ENCODE measurements around the gene YPEL5.

DNA sequence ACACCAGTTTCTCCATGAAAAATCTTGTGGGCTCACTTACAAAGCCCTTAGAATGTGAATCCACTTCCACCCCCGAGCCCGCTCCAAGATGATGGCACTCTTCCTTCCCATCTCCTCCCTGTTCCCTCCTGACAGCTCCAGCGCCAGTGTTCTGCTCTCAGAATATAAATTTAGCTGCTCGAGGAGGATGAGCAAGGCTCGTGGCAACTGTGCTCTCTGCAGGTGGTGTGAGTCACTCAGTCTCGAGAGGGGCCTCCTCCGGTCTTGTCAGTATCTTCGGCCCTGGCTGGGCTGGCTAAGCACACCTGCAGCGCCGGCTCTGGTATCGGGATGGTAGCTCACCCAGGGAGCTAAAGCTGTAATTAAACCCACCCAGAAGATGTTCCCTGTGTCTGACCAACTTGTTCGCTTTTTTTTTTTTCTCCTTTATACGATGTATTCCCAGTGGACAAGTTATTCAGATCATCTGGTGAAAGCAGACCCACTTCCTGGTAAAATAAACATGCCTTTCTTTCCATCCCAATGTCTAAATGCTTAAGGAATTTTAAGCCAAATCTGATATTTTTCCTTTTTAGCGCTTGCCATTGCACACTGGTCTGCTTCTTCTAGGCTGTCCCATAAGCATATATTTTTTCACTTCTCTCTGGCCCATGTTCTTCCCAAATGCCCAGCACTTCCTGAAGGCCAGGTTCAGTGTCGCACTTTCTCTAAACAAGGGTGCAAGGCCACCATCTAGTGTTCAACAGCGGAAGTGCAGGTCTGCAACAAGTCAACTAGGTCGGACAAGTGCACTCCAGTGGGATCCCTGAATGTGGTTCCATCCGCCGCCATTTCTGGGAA, 31.4 kb upstream of the YPEL5 start:
- TF ChIP-seq, protein P1, sequence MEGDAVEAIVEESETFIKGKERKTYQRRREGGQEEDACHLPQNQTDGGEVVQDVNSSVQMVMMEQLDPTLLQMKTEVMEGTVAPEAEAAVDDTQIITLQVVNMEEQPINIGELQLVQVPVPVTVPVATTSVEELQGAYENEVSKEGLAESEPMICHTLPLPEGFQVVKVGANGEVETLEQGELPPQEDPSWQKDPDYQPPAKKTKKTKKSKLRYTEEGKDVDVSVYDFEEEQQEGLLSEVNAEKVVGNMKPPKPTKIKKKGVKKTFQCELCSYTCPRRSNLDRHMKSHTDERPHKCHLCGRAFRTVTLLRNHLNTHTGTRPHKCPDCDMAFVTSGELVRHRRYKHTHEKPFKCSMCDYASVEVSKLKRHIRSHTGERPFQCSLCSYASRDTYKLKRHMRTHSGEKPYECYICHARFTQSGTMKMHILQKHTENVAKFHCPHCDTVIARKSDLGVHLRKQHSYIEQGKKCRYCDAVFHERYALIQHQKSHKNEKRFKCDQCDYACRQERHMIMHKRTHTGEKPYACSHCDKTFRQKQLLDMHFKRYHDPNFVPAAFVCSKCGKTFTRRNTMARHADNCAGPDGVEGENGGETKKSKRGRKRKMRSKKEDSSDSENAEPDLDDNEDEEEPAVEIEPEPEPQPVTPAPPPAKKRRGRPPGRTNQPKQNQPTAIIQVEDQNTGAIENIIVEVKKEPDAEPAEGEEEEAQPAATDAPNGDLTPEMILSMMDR (IDR thresholded peaks at IDR 0.05) = peak; percentile 47 to 93 (median 90)
- TF ChIP-seq POLR2A (IDR thresholded peaks at IDR 0.05) = no peak
